Retinal pigment epithelial cell (primary cell): ENCODE data around the gene ACSL3.

Experiments used
- DNase-seq: peaks from one replicate; pipeline ENCODE4 v3.0.0-alpha.2; 2010; ENCODE audit warnings: low read depth
- H3K4me3 ChIP-seq: 2 replicates; pipeline ENCODE4 v1.5.1; 2011; ENCODE audit warnings: mild to moderate bottlenecking, low read length, control low read depth, moderate library complexity
- TF ChIP-seq, protein P1 (sequence below): conservative IDR thresholded peaks from 2 replicates; pipeline ENCODE4 v1.5.1; 2011; ENCODE audit warnings: low read depth, low read length, control low read depth, inconsistent platforms

The ACSL3 gene

DNA sequence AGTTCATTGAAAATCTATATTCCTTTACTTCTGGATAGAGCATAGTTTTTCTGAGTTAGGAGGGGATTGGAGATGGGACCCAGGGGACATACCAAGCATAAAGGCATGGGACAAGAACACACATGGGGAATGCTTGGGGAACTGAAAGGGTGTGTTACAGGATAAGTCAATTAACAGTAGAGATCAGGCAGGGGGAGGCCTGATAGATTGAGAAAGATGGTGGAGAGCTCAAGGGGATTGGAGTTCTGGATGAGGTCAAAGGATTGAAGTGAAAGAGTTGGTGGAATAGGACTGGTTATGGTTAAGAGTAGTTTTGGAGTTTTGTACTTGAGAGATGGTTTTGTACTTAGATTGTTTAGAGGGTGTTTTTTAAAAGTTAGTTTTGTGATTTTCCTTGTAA, 16.1 kb downstream of the ACSL3 start:
- TF ChIP-seq, protein P1, sequence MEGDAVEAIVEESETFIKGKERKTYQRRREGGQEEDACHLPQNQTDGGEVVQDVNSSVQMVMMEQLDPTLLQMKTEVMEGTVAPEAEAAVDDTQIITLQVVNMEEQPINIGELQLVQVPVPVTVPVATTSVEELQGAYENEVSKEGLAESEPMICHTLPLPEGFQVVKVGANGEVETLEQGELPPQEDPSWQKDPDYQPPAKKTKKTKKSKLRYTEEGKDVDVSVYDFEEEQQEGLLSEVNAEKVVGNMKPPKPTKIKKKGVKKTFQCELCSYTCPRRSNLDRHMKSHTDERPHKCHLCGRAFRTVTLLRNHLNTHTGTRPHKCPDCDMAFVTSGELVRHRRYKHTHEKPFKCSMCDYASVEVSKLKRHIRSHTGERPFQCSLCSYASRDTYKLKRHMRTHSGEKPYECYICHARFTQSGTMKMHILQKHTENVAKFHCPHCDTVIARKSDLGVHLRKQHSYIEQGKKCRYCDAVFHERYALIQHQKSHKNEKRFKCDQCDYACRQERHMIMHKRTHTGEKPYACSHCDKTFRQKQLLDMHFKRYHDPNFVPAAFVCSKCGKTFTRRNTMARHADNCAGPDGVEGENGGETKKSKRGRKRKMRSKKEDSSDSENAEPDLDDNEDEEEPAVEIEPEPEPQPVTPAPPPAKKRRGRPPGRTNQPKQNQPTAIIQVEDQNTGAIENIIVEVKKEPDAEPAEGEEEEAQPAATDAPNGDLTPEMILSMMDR: no peak
- H3K4me3 ChIP-seq: no peak overlapping the region
- DNase-seq: no peak

GRCh38 chr2:222877556-222878300, 16.9 kb downstream of the ACSL3 start:
- no peak for DNase-seq
- H3K4me3 ChIP-seq: no peak overlapping the region
- TF ChIP-seq, protein P1: no peak

- no peak overlapping the region for H3K4me3 ChIP-seq
- TF ChIP-seq, protein P1: no peak
- no peak for DNase-seq
These were observed 17.6 kb downstream of the ACSL3 start for GRCh38 chr2:222878301-222878876.

DNA sequence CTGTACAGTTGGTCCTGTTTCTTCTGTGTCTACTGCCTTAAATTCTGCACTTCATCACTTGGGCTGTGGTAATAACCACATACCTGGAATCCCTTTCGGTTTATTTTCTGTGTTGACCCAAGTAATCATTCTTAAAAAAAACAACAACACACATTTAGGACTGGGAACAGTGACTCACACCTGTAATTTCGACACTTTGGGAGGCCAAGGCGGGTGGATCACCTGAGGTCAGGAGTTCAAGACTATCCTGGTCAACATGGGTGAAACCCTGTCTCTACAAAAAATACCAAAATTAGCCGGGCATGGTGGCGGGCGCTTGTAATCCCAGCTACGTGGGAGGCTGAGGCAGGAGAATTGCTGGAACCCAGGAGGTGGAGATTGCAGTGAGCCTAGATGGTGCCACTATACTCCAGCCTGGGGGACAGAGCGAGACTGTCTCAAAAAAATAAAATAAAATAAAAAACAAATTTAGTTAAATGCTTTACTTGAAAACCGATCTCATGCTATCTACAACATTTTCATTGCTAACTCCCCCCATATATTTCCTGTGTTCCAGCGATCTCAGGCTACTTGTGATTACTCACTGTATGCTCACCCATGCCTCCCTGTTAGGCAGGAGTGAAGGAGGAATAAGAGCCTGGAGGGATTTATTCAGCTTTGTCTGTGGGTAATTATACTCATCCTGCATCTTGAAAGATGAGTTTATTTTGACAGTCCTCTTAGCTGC, 18.2 kb downstream of the ACSL3 start:
- TF ChIP-seq, protein P1: no peak
- DNase-seq: no peak
- H3K4me3 ChIP-seq: no peak overlapping the region

DNA sequence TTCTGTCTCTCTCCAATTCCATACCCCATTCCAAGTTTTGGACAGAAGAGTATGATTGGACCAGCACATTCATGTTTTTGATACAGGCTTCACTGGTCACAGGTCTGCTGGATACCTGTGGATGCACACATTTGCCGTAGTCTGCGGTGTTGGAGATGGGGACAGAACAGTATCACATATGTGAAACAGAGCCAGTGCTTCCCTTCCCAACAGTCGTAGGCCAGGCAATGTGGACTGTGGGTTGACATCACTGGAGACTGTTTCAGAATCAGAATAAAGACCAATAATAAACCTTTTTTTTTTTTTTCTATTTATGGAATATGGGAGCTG, 18.7 kb downstream of the ACSL3 start:
- TF ChIP-seq, protein P1: no peak
- no peak overlapping the region for H3K4me3 ChIP-seq
- no peak for DNase-seq

- no peak for DNase-seq
- H3K4me3 ChIP-seq: no peak overlapping the region
- TF ChIP-seq, protein P1: no peak
These were observed 21.7 kb downstream of the ACSL3 start for GRCh38 chr2:222882484-222882928.
